Keratinocyte (primary cell): ENCODE measurements around the gene GNAS-AS1.

ENCODE experiments used
- EZH2 ChIP-seq: IDR thresholded peaks from one replicate; pipeline ENCODE4 v1.6.1; 2012; ENCODE audit warnings: inconsistent platforms, mild to moderate bottlenecking, low read length, moderate library complexity
- TF ChIP-seq, protein P1 (sequence below), 3 experiments: IDR thresholded peaks in 1 of 3; conservative IDR thresholded peaks in 1 of 3; optimal IDR thresholded peaks in 1 of 3; 2 replicates in 2 of 3; 3 replicates in 1 of 3; pipeline versions ENCODE3 to v1.5.1; 2011; ENCODE audit warnings: low read length in 3 of 3, mild to moderate bottlenecking in 3 of 3, moderate library complexity in 2 of 3, control low read depth in 1 of 3, inconsistent platforms in 1 of 3; ENCODE audit not compliant: insufficient read depth in 2 of 3; ENCODE audit errors: extremely low read depth in 1 of 3

DNA sequence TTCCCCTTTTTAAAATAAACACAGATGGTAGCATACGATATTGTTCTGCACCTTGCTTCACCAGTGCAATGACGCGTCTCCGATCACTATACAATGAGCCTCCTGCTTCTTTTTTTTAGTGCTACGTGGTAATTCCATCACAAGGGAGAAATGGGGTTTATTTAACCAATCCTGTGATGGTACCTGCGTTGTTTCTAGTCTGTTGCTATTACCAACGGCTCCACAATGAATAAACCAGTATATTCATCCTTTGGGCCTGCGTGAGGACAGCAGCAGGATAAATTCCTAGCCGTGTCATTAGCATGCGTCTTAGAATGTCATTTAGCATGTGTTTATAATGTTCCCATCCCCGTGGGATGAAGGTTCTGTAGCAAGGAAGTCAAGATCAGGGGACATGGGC lies 42.9 kb downstream of the GNAS-AS1 start:
- TF ChIP-seq, protein P1, sequence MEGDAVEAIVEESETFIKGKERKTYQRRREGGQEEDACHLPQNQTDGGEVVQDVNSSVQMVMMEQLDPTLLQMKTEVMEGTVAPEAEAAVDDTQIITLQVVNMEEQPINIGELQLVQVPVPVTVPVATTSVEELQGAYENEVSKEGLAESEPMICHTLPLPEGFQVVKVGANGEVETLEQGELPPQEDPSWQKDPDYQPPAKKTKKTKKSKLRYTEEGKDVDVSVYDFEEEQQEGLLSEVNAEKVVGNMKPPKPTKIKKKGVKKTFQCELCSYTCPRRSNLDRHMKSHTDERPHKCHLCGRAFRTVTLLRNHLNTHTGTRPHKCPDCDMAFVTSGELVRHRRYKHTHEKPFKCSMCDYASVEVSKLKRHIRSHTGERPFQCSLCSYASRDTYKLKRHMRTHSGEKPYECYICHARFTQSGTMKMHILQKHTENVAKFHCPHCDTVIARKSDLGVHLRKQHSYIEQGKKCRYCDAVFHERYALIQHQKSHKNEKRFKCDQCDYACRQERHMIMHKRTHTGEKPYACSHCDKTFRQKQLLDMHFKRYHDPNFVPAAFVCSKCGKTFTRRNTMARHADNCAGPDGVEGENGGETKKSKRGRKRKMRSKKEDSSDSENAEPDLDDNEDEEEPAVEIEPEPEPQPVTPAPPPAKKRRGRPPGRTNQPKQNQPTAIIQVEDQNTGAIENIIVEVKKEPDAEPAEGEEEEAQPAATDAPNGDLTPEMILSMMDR (optimal IDR thresholded peaks at IDR 0.05 in 1 of 3, IDR thresholded peaks at IDR 0.05 in 1 of 3, conservative IDR thresholded peaks at IDR 0.05 in 1 of 3; ENCODE audit: extremely low read depth in 1 of 3, insufficient read depth in 2 of 3, low read length in 3 of 3): no peak
- TF ChIP-seq EZH2: no peak
